GM12891 (cell line): ENCODE data around the gene ARHGEF39.

Source experiments
- POLR2A ChIP-seq: IDR thresholded peaks from 2 replicates; pipeline ENCODE4 v1.6.1; 2011; ENCODE audit warnings: low read depth, low read length, control low read depth
- POLR2AphosphoS5 ChIP-seq: IDR thresholded peaks from 2 replicates; pipeline ENCODE4 v1.6.1; 2011; ENCODE audit warnings: low read depth, low read length, control low read depth
- TAF1 ChIP-seq: IDR thresholded peaks from 2 replicates; pipeline ENCODE4 v1.6.1; 2011; ENCODE audit warnings: low read depth, low read length, control low read depth

- TF ChIP-seq POLR2AphosphoS5: no peak
- no peak for TF ChIP-seq POLR2A
- no peak for TF ChIP-seq TAF1
These were observed 2.6 kb downstream of the ARHGEF39 start for GRCh38 chr9:35662437-35662836.
